DMS53 treated with DMSO at 0.1 percent for 48 hours (cell line): ENCODE measurements around the gene ONECUT2.
A peak's percentile ranks its signal among the peaks of the same experiment; 100 is the strongest.
"Not testable (repeated sequence)": the region's sequence is repeated elsewhere in the genome, so short reads cannot be mapped to it uniquely, and the experiment has no call there.

Source experiments
- DNase-seq: peaks from one replicate; lab custom pipeline; 2025; ENCODE audit not compliant: unreplicated experiment; lab: John Stamatoyannopoulos, UW

ONECUT2 gene

DNA sequence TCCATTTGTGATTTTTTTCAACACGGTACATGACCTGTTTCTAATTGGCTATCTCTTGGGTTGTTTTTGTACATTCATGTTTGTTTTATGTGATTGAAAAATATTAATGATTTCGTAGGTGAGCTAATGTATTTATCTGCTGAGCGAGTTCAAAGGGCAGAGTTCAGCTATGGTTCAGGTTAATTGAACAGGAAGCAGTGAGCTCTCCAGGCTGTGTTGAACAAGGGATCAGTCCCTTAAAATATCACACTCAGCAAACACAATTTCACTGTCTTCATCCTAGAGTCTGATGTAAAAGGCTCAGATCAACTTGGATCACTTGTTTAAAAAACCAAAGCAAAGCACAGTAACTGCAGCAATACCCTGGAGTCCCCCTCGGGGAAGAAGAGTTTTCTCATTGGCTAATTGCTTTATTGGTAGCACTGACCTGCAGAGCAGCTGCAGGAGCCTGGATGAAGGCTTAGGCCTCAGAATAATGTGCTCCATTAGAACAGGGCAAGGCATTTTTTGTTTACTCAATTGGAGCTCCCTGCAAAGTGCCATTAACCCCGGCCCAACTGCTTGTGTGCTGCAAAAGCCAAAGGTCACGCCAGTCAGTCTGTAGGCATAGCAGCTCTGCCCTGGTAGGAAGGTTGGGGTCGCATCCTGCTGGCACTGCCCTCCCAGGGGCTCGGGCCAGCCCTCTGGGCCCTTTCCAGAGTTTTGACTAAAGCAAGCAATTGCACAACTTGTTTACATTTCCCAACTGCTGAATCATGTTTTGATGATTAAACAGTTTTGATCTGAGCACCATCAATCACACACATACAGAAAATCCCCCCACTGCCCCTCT is 10.5 kb downstream of the ONECUT2 start:
- no peak for DNase-seq

DNA sequence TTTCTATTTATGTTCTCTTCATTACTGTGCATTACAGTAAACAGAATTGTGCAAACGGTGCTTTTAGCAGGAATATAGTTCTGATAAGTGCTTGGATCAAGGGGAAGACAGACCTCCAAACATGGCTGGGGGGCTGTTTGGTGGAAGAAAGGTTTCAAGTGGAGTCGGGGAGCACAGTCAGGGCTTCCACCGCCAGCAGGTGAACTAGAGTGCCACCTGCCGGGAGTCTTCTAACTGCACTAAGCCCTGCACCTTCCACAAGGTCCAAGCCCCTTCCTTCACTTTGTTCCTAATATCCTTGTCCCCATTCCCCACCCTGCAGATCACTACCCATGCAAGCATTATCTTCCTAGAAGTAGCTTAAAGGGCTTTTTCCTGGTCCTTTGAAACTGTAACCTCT is 11.1 kb downstream of the ONECUT2 start:
- DNase-seq: peak; percentile 32

DNA sequence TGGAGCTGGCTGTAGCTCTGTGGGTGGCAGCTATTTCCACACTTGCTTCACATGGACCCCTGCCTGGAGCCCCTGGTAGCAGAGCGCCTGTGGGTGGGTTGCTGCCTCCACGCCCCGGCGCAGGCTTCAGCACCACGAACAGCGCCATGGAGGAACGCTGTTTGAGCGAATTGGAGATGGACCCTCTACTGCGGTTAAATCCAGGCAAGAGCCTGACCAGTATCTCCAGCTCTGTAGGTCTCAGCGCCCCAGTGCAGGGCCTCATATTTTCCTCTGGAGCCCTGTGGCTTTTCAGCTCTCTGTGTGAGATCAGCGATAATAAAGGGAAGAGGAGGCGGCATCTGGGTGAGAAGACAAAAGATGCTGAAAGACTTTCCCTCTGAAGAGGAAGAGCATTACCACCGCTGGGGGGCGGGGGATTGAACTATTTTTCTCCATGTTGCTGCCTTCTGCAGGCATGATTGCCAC is 12.0 kb downstream of the ONECUT2 start:
- no peak for DNase-seq

DNA sequence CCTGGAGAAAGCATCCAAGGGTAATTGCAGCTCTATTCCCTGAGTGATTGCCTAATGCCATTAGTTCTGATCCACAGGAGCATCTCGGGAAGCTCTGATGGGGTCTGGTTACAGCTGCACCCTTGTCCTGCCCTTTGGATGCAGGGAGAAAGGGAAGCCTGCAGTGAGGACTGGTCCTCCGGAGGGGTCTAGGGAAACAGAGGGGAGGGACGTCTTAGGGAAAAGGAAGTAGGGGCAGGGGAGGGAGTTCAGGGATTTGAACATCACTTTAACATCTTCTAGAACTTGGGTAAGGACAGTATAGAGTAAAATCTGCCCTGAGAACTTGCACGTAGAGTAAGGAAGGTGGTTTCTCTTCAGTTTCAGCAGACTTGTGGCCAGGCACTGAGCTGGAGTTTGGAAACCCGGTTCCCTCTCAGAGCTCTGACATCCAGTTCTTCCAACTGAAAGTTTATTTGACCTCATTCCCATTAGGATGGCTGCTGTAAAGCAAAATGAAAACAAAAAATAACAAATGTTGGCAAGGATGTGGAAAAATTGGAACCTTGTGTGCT is 20.5 kb downstream of the ONECUT2 start:
- DNase-seq: no peak

DNA sequence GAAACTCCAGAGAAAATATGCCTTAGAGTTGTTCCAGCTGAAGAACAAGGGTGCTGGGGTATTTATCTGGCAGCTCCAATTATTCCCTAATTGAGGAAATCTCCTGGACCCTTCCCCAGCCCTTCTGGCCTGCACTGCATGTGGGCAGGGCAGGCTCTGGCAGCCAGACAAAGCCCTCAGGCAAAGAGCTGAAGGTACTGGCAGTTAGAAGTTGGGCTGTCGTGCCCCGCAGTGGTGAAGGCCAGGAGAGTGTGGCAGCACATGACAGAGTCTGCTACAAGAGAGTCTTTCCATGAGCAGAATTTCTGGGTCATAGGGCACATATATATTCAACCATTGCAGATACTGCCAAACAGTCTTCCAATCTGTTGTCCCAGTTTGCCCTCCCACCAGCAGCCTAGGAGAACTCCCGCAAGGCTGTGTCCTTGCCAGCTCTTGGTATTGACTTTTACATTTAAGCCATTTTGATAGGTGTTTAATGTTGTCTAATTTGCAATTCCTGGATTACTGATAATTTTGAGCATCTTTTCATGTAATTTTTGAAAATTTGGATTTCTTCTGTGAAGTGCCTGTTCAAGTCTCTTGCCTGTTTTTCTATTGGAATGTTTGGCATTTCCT is 26.6 kb downstream of the ONECUT2 start:
- no peak for DNase-seq

DNA sequence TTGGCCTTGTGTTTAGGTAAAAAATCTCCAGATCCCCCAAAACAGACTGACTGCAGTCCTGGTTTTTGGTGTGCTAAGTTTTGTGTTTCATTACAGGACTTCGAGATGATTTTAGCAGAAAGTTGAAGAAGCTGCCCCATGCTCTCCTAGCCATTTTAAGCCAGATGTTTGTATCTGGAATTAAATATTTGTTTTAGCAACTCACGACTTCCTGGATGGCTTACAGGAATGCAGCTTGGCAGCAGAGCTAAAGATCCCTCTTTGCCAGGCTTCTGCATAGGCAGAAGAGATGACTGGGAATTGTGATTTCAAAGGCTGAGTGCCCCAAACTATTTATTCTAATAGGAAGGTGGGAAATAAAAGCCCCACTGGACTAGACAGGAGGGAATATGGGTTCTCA is 31.1 kb downstream of the ONECUT2 start:
- DNase-seq: peak; percentile 65

DNA sequence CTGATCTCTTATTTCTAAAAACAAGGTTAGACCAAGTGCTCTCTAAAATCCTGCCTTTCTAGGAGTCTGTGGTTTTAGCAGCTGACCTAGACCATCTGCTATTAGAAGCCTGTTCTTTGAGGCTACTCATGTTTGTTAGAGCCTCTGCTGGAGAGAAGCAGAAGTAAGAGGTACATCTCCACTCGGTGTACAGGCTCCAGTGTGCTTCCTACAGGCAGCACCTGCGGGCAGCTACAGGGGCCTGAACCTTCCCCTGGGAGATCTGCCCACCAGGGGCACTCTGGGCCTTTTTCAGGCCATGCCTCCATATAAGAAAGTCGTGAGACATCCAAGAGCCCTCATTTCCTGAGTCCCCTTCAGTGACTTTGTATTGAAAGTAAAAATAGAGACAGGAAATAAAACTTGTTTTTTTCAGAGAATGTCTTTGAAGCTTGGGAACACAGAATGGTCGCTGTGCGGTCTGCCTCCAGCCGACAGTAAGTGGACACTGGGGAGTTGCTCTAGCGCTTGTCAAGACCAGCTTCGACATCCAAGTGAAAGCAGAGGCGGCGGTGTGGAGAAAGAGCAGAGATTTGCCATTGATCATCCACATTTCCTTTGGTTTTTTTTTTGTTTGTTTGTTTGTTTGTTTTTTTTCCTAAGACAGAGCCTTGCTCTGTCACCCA is 31.7 kb downstream of the ONECUT2 start:
- DNase-seq: peak; percentile 60

DNA sequence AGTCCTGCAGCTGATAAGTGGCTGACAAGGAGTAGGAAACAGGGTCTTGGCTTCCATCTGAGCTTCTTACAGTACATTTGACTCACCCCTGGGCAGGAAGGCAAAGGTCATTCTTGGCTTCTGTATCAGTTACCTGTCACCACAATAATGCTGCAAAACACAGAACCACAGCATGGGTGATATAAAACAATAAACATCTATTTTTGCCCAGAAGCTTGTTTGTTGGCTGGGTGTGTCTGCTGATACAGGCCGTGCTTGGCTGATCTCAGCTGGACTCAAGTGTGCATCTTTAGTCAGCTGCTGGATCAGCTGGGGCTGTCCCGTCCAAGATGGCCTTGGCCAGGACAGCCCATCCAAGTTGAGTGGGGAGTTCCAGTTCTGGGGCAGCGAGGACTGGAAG is 34.7 kb downstream of the ONECUT2 start:
- no peak for DNase-seq

DNA sequence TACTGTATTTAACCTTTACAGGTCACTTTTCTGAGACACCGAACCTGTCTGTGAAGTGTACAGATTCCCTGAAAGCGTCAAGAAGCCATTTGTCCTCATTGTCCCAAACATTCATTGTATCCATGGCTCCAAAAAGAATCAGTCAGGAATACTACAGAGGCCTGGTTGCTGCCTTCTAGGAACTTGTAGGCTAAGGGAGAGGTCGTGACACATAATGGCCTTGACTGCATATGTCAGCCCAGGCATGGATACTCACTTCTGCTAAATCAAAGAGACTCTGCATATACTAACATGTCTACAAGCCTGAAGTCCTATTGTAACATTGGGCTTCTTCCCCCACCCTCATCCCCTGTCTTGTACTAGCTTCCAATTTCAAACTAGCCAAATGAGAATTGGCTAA is 40.2 kb downstream of the ONECUT2 start:
- DNase-seq: no peak

DNA sequence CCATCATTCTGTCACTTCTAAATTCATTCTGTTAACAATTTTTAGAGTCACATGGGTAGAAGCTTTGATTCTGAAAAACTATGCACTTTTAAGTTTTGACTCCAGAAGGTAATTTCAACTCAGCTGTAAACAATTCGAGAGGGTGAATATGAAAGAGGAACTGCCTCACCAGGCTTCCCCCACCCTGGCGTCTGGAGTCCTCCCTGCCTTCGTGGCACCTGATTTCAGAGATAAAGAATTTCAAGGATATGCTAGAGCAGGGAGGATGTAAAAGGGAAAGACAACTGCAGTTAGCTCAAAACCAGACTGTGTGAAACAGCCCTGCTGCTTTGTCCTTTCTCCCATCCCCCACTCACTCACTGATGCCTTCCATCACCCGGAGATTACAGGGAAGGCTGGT is 40.7 kb downstream of the ONECUT2 start:
- DNase-seq: no peak

DNA sequence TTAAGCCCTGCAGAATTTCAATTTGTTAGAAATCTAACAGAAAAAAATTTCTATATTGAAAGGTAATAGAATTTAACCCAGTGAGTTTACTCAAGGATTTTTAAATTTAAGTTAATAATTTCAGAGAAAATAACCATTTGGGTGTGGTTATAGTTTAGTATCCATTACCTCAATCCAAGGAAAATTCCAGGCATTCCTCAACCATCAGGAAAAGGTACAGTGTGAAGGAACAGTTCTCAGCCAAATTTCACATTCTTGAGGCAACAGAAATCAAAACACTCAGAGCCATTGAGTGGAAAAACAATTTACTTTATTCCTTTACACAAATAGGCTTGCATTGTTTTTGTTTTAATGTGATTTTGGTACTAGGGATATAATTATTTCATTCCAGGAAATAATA is 45.6 kb downstream of the ONECUT2 start:
- DNase-seq: no peak

DNA sequence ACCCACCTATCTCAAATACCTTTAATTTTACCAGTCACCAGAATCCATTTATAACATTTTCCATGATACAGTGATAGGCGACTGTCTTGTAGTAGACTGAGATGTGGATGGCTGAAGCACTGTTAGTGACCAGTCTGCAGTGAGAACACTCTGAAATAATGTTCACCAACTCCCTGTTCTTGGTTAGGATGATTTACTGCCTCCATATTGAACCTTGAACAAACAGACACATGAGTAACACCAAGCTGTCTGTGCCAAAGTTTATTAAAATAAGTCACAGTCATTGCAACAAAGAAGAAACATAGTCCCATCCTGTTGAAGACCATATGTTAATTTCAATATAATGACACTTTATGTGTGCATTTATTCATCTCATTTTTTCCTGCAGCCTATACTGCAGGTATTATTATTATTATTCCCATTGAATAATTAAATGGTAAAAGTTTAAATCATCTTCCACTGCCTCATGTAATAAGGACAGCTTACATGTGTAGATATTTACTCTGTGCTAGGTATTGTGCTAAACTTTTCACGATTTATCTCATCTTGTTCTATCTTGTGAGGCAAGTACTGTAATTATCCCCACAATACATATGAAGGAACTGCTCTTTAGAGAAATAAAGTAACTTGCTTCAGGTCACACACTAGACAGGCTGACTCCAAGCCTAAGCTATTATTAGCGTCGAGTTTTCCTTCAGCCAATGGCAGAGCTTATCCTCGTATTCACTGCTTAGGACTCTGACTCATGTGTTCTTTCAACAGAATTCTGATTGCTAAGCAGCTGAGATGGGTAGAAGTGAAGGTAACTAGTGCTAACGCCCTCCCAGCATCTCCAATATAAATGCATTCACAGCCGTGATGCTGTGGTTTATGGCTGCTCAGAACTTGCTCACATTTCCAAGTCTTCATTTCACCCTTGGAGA is 62.5 kb downstream of the ONECUT2 start:
- no peak for DNase-seq

DNA sequence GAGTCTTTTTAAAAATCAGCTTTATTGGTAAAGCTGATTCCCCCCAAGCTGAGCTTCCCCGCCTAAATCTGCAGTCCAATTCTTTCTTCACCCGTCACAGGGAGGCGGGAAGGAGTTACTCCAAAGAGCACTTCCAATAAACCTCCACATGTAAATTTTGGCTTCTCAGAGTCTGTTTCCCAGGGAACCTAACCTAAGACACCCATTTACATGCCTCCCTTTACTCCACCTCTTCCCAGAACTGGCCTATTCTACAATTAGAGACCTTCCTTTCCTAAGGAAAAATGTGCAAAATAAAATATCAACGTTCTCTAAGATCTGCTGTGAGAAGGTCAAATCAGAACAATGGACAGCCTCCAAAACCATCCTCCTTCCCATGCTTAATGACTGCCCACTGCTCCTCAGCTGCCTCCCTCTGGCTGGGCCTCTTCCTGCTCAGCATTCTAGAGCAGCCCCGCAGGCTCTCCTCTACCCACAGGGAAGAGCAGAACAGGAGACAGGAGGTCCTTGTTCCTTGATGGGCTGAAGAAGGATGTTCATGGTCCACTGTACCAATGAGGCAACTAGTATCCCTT is 63.6 kb downstream of the ONECUT2 start:
- DNase-seq: no peak

DNA sequence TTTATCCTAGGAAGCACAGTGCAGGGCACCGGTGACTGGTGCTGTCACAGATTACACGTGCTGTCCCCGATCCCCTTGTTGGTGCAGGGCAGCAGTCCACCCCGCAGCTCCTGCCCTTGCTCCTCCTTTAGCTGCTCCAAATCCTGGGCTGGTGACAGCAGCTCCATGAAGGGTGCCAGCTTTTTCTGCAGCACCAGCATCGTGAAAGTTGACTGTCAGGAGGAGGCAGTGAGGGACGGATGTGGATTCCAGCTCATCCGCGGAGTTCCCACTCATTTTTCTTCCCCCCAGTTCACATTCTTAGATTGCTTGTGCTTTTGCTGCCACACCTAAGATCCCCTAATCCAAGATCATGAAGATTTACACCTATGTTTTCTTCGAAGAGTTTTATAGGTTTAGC is 67.5 kb downstream of the ONECUT2 start:
- DNase-seq: no peak

DNA sequence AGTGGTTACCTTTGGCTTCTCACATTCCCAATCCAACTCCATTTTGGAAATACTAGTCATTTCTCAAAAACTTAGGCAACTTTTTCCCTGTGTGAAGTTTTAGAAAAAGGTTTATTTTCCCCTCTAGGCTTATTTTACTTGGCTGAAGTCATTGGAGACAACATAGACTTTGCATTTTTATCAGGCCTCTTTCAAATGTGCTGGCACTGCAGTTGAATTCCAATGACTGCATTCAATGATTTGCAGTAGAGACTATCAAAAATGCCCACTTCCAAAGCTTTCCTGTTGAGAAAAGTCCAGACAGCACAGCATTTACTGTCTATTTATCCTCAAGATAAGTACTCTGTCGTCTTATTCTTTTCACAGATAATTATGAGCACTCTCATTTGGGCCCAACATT is 70.1 kb downstream of the ONECUT2 start:
- no peak for DNase-seq

DNA sequence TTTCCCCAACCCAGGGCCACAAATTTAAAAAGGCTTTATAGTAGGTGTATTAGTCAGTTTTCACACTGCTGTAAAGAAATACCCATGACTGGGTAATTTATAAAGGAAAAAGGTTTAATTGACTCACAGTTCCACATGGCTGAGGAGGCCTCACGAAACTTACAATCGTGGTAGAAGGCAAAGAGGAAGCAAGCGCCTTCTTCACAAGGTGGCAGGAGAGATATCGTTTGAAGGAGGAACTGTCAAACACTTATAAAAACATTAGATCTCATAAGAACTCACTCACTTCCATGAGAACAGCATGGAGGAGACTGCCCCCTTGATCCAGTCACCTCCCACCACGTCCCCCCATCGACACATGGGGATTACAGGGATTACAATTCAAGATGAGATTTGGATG is 80.9 kb downstream of the ONECUT2 start:
- DNase-seq: no peak

DNA sequence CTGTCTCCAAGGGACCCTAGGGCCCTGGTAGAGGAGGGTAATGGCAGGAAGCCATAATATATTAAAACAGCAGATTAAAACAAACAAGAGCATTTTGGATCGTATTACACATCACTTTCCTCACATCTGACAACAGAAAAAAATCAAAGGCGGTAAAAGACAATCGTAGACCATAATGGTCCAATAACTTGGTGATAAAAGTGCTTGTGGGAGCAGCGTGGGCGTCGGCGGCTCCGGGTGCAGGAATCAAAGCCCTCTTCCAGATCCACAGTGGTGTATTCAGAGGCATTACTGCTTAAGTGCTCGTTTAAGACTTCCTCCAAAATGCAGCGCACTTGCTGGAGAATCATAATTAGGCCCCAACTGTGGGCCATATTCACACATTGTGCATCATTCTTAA is 83.4 kb downstream of the ONECUT2 start:
- DNase-seq: no peak

DNA sequence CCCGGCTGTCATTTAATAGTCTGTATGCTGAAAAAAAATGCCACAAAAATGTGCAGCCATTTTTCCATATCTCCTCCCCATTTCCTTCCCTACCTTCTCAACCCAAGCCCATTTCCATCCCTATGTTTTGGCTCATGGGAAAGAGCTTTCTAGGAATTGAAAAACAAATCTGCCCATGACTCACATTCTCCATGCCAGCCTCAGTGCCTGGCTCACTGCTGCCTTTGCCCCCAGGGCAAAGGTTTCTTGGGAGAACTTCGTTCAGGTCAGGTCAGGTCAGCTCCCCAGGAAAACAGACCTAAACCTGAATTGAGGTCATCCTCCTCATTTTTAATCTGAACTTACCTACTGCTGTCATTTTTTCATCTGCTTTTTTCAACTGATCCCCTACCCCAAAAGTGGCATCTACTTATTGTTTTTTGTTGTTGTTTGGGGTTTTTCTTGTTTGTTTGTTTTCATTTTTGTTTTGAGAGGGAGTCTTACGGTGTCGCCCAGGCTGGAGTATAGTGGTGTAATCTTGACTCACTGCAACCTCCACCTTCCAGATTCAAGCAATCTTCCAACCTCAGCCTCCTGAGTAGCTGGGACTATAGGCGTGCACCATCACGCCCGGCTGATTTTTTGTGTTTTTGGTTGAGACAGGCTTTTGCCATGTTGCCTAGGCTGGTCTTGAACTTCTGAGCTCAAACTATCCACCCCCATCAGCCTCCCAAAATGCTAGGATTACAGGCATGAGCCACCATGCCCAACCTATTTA is 84.7 kb downstream of the ONECUT2 start:
- DNase-seq: no peak

DNA sequence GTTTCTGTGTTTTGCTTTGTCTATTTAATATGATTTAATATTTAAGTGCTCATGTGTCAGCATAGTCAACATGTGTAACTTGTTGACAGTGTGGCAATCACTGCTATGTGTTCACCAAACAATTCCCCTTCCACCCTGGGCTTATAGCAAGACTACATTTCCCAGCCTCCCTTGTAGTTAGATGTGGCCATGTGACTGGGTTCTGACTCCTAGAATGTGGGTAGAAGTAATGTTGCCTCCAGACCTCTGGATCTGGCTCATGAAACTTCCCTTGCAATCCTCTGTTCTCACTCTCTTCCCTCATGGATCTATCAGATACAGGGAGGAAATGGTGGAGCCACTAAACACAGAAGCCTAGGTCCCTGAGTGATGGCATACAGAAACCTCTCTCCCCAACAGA is 87.2 kb downstream of the ONECUT2 start:
- not testable (repeated sequence) for DNase-seq
